ENCODE measurements around the gene RASL10A.

RASL10A gene

DNA sequence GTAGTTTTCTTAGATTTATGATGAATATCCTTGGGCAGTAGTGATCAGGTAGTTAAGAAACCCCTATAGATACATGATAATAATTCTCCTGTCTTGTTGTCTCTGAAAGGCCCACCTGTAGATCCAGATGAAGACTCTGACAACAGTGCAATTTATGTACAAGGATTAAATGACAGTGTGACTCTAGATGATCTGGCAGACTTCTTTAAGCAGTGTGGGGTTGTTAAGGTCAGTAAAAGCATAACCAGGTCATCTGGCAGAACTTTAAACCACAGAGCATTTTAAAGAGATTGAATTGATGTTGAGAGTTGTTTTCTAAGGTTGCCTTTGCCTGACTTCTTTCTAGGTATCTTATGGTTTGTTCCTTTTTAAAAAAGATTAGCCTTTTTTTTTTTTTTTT, 23.1 kb downstream of the RASL10A start:
- Histone ChIP-seq H3K9me3 (ENCODE audit: control insufficient read depth, low read length) (no peaks in the 10 kb centered on the region), H3K27ac (ENCODE audit: insufficient read depth, low read depth, low read length, poor library complexity, severe bottlenecking) (no peak overlapping the region), H3K4me3 (ENCODE audit: insufficient read depth, low read depth, low read length) (no peak overlapping the region), H3K36me3 (ENCODE audit: control insufficient read depth, insufficient read depth, low read length) (peaks cover 90% of the 10 kb centered on the region), H3K4me1 (ENCODE audit: control insufficient read depth, insufficient read depth, low read length) (no peaks in the 10 kb centered on the region), H3K27me3 (ENCODE audit: control insufficient read depth, insufficient read depth, low read length, poor library complexity, severe bottlenecking) (no peaks in the 10 kb centered on the region)

- Histone ChIP-seq H3K36me3 (ENCODE audit: control insufficient read depth, insufficient read depth, low read length) (peaks cover 87% of the 10 kb centered on the region), H3K4me1 (ENCODE audit: control insufficient read depth, insufficient read depth, low read length) (no peaks in the 10 kb centered on the region), H3K27ac (ENCODE audit: insufficient read depth, low read depth, low read length, poor library complexity, severe bottlenecking) (no peak overlapping the region), H3K9me3 (ENCODE audit: control insufficient read depth, low read length) (no peaks in the 10 kb centered on the region), H3K4me3 (ENCODE audit: insufficient read depth, low read depth, low read length) (no peak overlapping the region), H3K27me3 (ENCODE audit: control insufficient read depth, insufficient read depth, low read length, poor library complexity, severe bottlenecking) (no peaks in the 10 kb centered on the region)
- WGBS, 2 experiments, result 91 to 93% methylated on average over 7 of the region's 7 CpGs
These were observed 24.3 kb downstream of the RASL10A start for GRCh38 chr22:29291215-29291614.

DNA sequence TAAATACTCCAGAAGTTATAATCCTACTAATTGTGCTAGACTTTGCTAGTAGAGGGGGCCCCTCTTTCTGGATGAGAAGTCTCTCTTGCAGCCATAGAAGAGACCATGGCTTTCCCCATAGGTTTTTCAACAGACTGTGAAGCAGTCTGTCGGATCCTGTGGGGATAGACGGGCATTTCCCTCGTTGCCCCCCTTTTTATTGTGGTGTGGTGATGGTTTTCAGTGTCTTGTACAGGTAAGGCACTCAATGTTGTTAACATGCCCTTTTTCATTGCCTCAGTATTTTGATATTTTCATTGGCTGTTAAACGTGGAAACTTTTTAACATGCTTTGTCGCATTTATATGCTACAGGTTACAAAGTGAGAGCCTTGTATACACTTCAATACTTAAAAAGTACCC, 25.4 kb downstream of the RASL10A start:
- WGBS, 2 experiments, result 95 to 97% methylated on average over 5 of the region's 5 CpGs

DNA sequence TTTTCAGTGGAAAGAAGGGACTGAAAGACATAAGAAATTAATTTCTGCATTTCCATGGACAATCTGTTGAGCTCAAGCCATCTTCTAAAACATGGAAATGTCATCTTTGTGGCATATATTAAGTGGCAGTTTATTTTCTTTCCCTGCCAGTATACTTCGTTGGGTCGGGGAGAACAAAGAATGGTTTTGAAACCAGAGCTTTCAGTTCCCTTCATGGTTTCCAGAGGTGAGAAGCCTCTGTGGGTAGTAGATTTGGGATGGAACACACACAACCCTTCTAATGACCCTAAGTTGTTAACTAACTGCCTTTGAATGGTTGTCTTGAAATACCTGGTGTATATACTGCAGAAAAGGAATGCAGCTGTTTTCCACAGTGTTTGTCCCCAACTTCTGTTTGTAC, 26.7 kb downstream of the RASL10A start:
- no peaks in the 10 kb centered on the region for H3K9me3 ChIP-seq (ENCODE audit: control insufficient read depth, low read length)
- H3K4me1 ChIP-seq (ENCODE audit: control insufficient read depth, insufficient read depth, low read length), result no peaks in the 10 kb centered on the region
- H3K36me3 ChIP-seq (ENCODE audit: control insufficient read depth, insufficient read depth, low read length), result peaks cover 94% of the 10 kb centered on the region
- 98 to 100% methylated on average over 2 of the region's 2 CpGs for WGBS, 2 experiments
- H3K27me3 ChIP-seq (ENCODE audit: control insufficient read depth, insufficient read depth, low read length, poor library complexity, severe bottlenecking), result no peaks in the 10 kb centered on the region
- H3K4me3 ChIP-seq (ENCODE audit: insufficient read depth, low read depth, low read length), result no peak overlapping the region
- no peak overlapping the region for H3K27ac ChIP-seq (ENCODE audit: insufficient read depth, low read depth, low read length, poor library complexity, severe bottlenecking)

More for the DNA sequence above, 25.4 kb downstream of the RASL10A start:
- no peaks in the 10 kb centered on the region for H3K27me3 ChIP-seq (ENCODE audit: control insufficient read depth, insufficient read depth, low read length, poor library complexity, severe bottlenecking)
- no peak overlapping the region for H3K4me3 ChIP-seq (ENCODE audit: insufficient read depth, low read depth, low read length)
- no peaks in the 10 kb centered on the region for H3K4me1 ChIP-seq (ENCODE audit: control insufficient read depth, insufficient read depth, low read length)
- H3K36me3 ChIP-seq (ENCODE audit: control insufficient read depth, insufficient read depth, low read length), result peaks cover 88% of the 10 kb centered on the region
- H3K9me3 ChIP-seq (ENCODE audit: control insufficient read depth, low read length), result no peaks in the 10 kb centered on the region
- H3K27ac ChIP-seq (ENCODE audit: insufficient read depth, low read depth, low read length, poor library complexity, severe bottlenecking), result no peak overlapping the region

GRCh38 chr22:29284196-29284595, 31.3 kb downstream of the RASL10A start:
- no peaks in the 10 kb centered on the region for H3K4me1 ChIP-seq (ENCODE audit: control insufficient read depth, insufficient read depth, low read length)
- H3K36me3 ChIP-seq (ENCODE audit: control insufficient read depth, insufficient read depth, low read length), result peaks cover 78% of the 10 kb centered on the region
- H3K9me3 ChIP-seq (ENCODE audit: control insufficient read depth, low read length), result no peaks in the 10 kb centered on the region

GRCh38 chr22:29277927-29278326, 37.6 kb downstream of the RASL10A start:
- H3K9me3 ChIP-seq (ENCODE audit: control insufficient read depth, low read length), result no peaks in the 10 kb centered on the region
- peaks cover 73% of the 10 kb centered on the region for H3K36me3 ChIP-seq (ENCODE audit: control insufficient read depth, insufficient read depth, low read length)
- 100% methylated on average over 1 of the region's 1 CpG for WGBS, 2 experiments
- no peaks in the 10 kb centered on the region for H3K27me3 ChIP-seq (ENCODE audit: control insufficient read depth, insufficient read depth, low read length, poor library complexity, severe bottlenecking)
- no peak overlapping the region for H3K4me3 ChIP-seq (ENCODE audit: insufficient read depth, low read depth, low read length)
- H3K4me1 ChIP-seq (ENCODE audit: control insufficient read depth, insufficient read depth, low read length), result no peaks in the 10 kb centered on the region
- H3K27ac ChIP-seq (ENCODE audit: insufficient read depth, low read depth, low read length, poor library complexity, severe bottlenecking), result no peak overlapping the region

More at GRCh38 chr22:29284196-29284595, 31.3 kb downstream of the RASL10A start:
- Histone ChIP-seq H3K27me3 (ENCODE audit: control insufficient read depth, insufficient read depth, low read length, poor library complexity, severe bottlenecking) (no peaks in the 10 kb centered on the region), H3K27ac (ENCODE audit: insufficient read depth, low read depth, low read length, poor library complexity, severe bottlenecking) (no peak overlapping the region), H3K4me3 (ENCODE audit: insufficient read depth, low read depth, low read length) (no peak overlapping the region)
- 94 to 96% methylated on average over 3 of the region's 3 CpGs for WGBS, 2 experiments

GRCh38 chr22:29275819-29276565, 39.5 kb downstream of the RASL10A start:
- H3K36me3 ChIP-seq (ENCODE audit: control insufficient read depth, insufficient read depth, low read length), result peaks cover 67% of the 10 kb centered on the region
- H3K27me3 ChIP-seq (ENCODE audit: control insufficient read depth, insufficient read depth, low read length, poor library complexity, severe bottlenecking), result no peaks in the 10 kb centered on the region
- 90 to 97% methylated on average over 3 of the region's 3 CpGs for WGBS, 2 experiments
- H3K9me3 ChIP-seq (ENCODE audit: control insufficient read depth, low read length), result no peaks in the 10 kb centered on the region
- no peak overlapping the region for H3K27ac ChIP-seq (ENCODE audit: insufficient read depth, low read depth, low read length, poor library complexity, severe bottlenecking)
- peaks cover 11% of the 10 kb centered on the region for H3K4me1 ChIP-seq (ENCODE audit: control insufficient read depth, insufficient read depth, low read length)
- H3K4me3 ChIP-seq (ENCODE audit: insufficient read depth, low read depth, low read length), result no peak overlapping the region

- Histone ChIP-seq H3K27me3 (ENCODE audit: control insufficient read depth, insufficient read depth, low read length, poor library complexity, severe bottlenecking) (no peaks in the 10 kb centered on the region), H3K4me3 (ENCODE audit: insufficient read depth, low read depth, low read length) (no peak overlapping the region), H3K27ac (ENCODE audit: insufficient read depth, low read depth, low read length, poor library complexity, severe bottlenecking) (no peak overlapping the region), H3K9me3 (ENCODE audit: control insufficient read depth, low read length) (no peaks in the 10 kb centered on the region), H3K4me1 (ENCODE audit: control insufficient read depth, insufficient read depth, low read length) (peaks cover 18% of the 10 kb centered on the region), H3K36me3 (ENCODE audit: control insufficient read depth, insufficient read depth, low read length) (peaks cover 67% of the 10 kb centered on the region)
- 96 to 99% methylated on average over 3 of the region's 3 CpGs for WGBS, 2 experiments
These were observed 40.3 kb downstream of the RASL10A start for GRCh38 chr22:29275167-29275566.

DNA sequence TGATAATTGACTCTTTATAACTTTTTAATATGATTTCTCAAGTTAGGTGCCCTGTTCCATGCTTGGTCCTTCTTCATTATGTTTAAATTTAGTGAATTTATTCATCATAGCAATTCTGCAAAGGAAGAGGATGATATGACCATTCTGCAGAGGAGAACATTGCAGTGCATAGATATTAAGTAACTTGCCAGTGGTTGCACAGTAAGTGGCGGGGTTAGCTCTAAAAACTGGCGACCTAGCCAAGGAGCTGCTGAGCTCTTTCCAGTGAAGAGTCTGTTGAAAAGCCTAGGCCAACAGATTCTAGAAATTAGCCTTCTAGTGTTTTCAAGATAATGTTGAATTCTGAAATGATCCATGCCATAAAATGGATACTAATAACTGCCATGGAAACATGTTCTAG, 42.9 kb downstream of the RASL10A start:
- peaks cover 23% of the 10 kb centered on the region for H3K4me1 ChIP-seq (ENCODE audit: control insufficient read depth, insufficient read depth, low read length)
- no peaks in the 10 kb centered on the region for H3K27me3 ChIP-seq (ENCODE audit: control insufficient read depth, insufficient read depth, low read length, poor library complexity, severe bottlenecking)
- WGBS, 2 experiments, result 97% methylated on average over 2 of the region's 2 CpGs
- H3K9me3 ChIP-seq (ENCODE audit: control insufficient read depth, low read length), result no peaks in the 10 kb centered on the region
- no peak overlapping the region for H3K4me3 ChIP-seq (ENCODE audit: insufficient read depth, low read depth, low read length)
- H3K36me3 ChIP-seq (ENCODE audit: control insufficient read depth, insufficient read depth, low read length), result peaks cover 41% of the 10 kb centered on the region
- no peak overlapping the region for H3K27ac ChIP-seq (ENCODE audit: insufficient read depth, low read depth, low read length, poor library complexity, severe bottlenecking)

GRCh38 chr22:29270475-29271271, 44.8 kb downstream of the RASL10A start:
- H3K9me3 ChIP-seq (ENCODE audit: control insufficient read depth, low read length), result no peaks in the 10 kb centered on the region
- 66 to 68% methylated on average over 9 of the region's 9 CpGs for WGBS, 2 experiments
- H3K4me3 ChIP-seq (ENCODE audit: insufficient read depth, low read depth, low read length), result peak overlapping the region; percentile 96
- H3K27ac ChIP-seq (ENCODE audit: insufficient read depth, low read depth, low read length, poor library complexity, severe bottlenecking), result no peak overlapping the region
- no peaks in the 10 kb centered on the region for H3K27me3 ChIP-seq (ENCODE audit: control insufficient read depth, insufficient read depth, low read length, poor library complexity, severe bottlenecking)
- H3K4me1 ChIP-seq (ENCODE audit: control insufficient read depth, insufficient read depth, low read length), result peaks cover 31% of the 10 kb centered on the region
- H3K36me3 ChIP-seq (ENCODE audit: control insufficient read depth, insufficient read depth, low read length), result peaks cover 27% of the 10 kb centered on the region
